Measurements from ENCODE around the gene ZNF540. TPM values are rescaled to one million over a fixed set of nuclear protein-coding genes. Genes with fewer than 3 reads are reported as not detected.

ZNF540 gene
- polyA plus RNA-seq: 5.1 TPM

GRCh38 chr19:37594304-37594981 is at the start of gene ZNF540, which contains the start of gene ZNF571:
ZNF540 (plus strand) TSS chr19:37594876; CDS start chr19:37598448, 3,572 bp downstream.
ZNF571 (minus strand) TSS chr19:37594792; CDS start chr19:37586676, 8,116 bp downstream.
- Mint-ChIP-seq H3K36me3 (peaks cover 15% of the 10 kb centered on the region), H3K27ac (peak within 1 kb of the TSS; percentile 81 to 98 (median 97)), H3K4me3 (peak within 1 kb of the TSS; percentile 97 to 99 (median 98)), H3K9me3 (peaks cover 5 to 17% (median 13%) of the 10 kb centered on the region in 3 donors), H3K27me3 (no peaks in the 10 kb centered on the region), H3K4me1 (peaks cover 17 to 22% (median 20%) of the 10 kb centered on the region in 3 donors)

- Mint-ChIP-seq H3K9me3 (peaks cover 13 to 34% (median 23%) of the 10 kb centered on the region in 3 donors), H3K36me3 (peaks cover 2% of the 10 kb centered on the region), H3K27me3 (no peaks in the 10 kb centered on the region), H3K4me3 (peak overlapping the region; percentile 88 to 98 (median 92)), H3K4me1 (peaks cover 0 to 6% (median 2%) of the 10 kb centered on the region in 3 donors), H3K27ac (peak overlapping the region; percentile 78 to 92 (median 82))
Observed at GRCh38 chr19:37551129-37551993, 43.3 kb upstream of the ZNF540 start.

- Mint-ChIP-seq H3K4me1 (no peaks in the 10 kb centered on the region), H3K4me3 (no peak overlapping the region), H3K27me3 (no peaks in the 10 kb centered on the region), H3K9me3 (peaks cover 13 to 51% (median 50%) of the 10 kb centered on the region in 3 donors), H3K36me3 (peaks cover 33% of the 10 kb centered on the region), H3K27ac (no peak overlapping the region)
Observed at GRCh38 chr19:37563518-37563917, 31.2 kb upstream of the ZNF540 start.

- Mint-ChIP-seq H3K27ac (no peak overlapping the region), H3K9me3 (peaks cover 16 to 56% (median 50%) of the 10 kb centered on the region in 3 donors), H3K4me3 (no peak overlapping the region), H3K27me3 (no peaks in the 10 kb centered on the region), H3K4me1 (no peaks in the 10 kb centered on the region), H3K36me3 (peaks cover 36% of the 10 kb centered on the region)
Observed at GRCh38 chr19:37564624-37565369, 29.9 kb upstream of the ZNF540 start.

GRCh38 chr19:37565370-37565669 is 29.4 kb upstream of the ZNF540 start:
- H3K4me1 Mint-ChIP-seq: no peaks in the 10 kb centered on the region
- no peaks in the 10 kb centered on the region for H3K27me3 Mint-ChIP-seq
- no peak overlapping the region for H3K27ac Mint-ChIP-seq
- peaks cover 18 to 60% (median 53%) of the 10 kb centered on the region in 3 donors for H3K9me3 Mint-ChIP-seq
- peaks cover 36% of the 10 kb centered on the region for H3K36me3 Mint-ChIP-seq
- no peak overlapping the region for H3K4me3 Mint-ChIP-seq

GRCh38 chr19:37572203-37572602 is 22.5 kb upstream of the ZNF540 start:
- Mint-ChIP-seq H3K4me3 (no peak overlapping the region), H3K27ac (no peak overlapping the region), H3K36me3 (peaks cover 35% of the 10 kb centered on the region), H3K9me3 (peaks cover 15 to 67% (median 50%) of the 10 kb centered on the region in 3 donors), H3K4me1 (no peaks in the 10 kb centered on the region), H3K27me3 (no peaks in the 10 kb centered on the region)

GRCh38 chr19:37583340-37583739 is 11.3 kb upstream of the ZNF540 start:
- Mint-ChIP-seq H3K4me3 (no peak overlapping the region), H3K27ac (no peak overlapping the region), H3K27me3 (no peaks in the 10 kb centered on the region), H3K36me3 (peaks cover 43% of the 10 kb centered on the region), H3K9me3 (peaks cover 18 to 42% (median 37%) of the 10 kb centered on the region in 3 donors), H3K4me1 (peaks cover 0 to 2% (median 0%) of the 10 kb centered on the region in 3 donors)

GRCh38 chr19:37593996-37594303 is 726 bp upstream of the ZNF540 start:
- Mint-ChIP-seq H3K4me1 (peaks cover 19 to 22% (median 20%) of the 10 kb centered on the region in 3 donors), H3K4me3 (peak overlapping the region; percentile 97 to 99 (median 98)), H3K27ac (peak overlapping the region; percentile 81 to 98 (median 97)), H3K9me3 (peaks cover 4 to 19% (median 8%) of the 10 kb centered on the region in 3 donors), H3K36me3 (peaks cover 14% of the 10 kb centered on the region), H3K27me3 (no peaks in the 10 kb centered on the region)

- H3K27ac Mint-ChIP-seq: peak overlapping the region; percentile 81 to 98 (median 97)
- peaks cover 18% of the 10 kb centered on the region for H3K36me3 Mint-ChIP-seq
- peak overlapping the region; percentile 97 to 99 (median 98) for H3K4me3 Mint-ChIP-seq
- peaks cover 17 to 22% (median 20%) of the 10 kb centered on the region in 3 donors for H3K4me1 Mint-ChIP-seq
- H3K9me3 Mint-ChIP-seq: peaks cover 5 to 17% (median 14%) of the 10 kb centered on the region in 3 donors
- no peaks in the 10 kb centered on the region for H3K27me3 Mint-ChIP-seq
Observed at GRCh38 chr19:37594982-37595382, 306 bp downstream of the ZNF540 start.

GRCh38 chr19:37635076-37636056 is 40.7 kb downstream of the ZNF540 start:
- Mint-ChIP-seq H3K27ac (no peak overlapping the region), H3K27me3 (no peaks in the 10 kb centered on the region), H3K4me1 (no peaks in the 10 kb centered on the region), H3K4me3 (no peak overlapping the region), H3K9me3 (peaks cover 6 to 44% (median 38%) of the 10 kb centered on the region in 3 donors), H3K36me3 (peaks cover 23% of the 10 kb centered on the region)

GRCh38 chr19:37654118-37654517 is 59.4 kb downstream of the ZNF540 start:
- Mint-ChIP-seq H3K4me1 (peaks cover 18 to 25% (median 21%) of the 10 kb centered on the region in 3 donors), H3K27ac (peak overlapping the region; percentile 21 to 98 (median 96)), H3K9me3 (peaks cover 0 to 5% (median 0%) of the 10 kb centered on the region in 3 donors), H3K27me3 (no peaks in the 10 kb centered on the region), H3K4me3 (peak overlapping the region; percentile 94 to 99 (median 96)), H3K36me3 (peaks cover 11% of the 10 kb centered on the region)

GRCh38 chr19:37654629-37655300 is 60.1 kb downstream of the ZNF540 start:
- Mint-ChIP-seq H3K27ac (peak overlapping the region; percentile 96 to 98 (median 98)), H3K36me3 (peaks cover 9% of the 10 kb centered on the region), H3K9me3 (peaks cover 0 to 2% (median 0%) of the 10 kb centered on the region in 3 donors), H3K27me3 (no peaks in the 10 kb centered on the region), H3K4me3 (peak overlapping the region; percentile 94 to 99 (median 96)), H3K4me1 (peaks cover 18 to 25% (median 21%) of the 10 kb centered on the region in 3 donors)

GRCh38 chr19:37655301-37655688 is 60.6 kb downstream of the ZNF540 start, which contains the start of gene ZFP30:
ZFP30 (minus strand) TSS chr19:37655465; CDS start chr19:37647822, 7,643 bp downstream.
- peak within 1 kb of the TSS; percentile 96 to 98 (median 98) for H3K27ac Mint-ChIP-seq
- H3K27me3 Mint-ChIP-seq: no peaks in the 10 kb centered on the region
- H3K4me1 Mint-ChIP-seq: peaks cover 18 to 25% (median 21%) of the 10 kb centered on the region in 3 donors
- peaks cover 0 to 1% (median 0%) of the 10 kb centered on the region in 3 donors for H3K9me3 Mint-ChIP-seq
- peaks cover 7% of the 10 kb centered on the region for H3K36me3 Mint-ChIP-seq
- H3K4me3 Mint-ChIP-seq: peak within 1 kb of the TSS; percentile 94 to 99 (median 96)

Measured in IgD-negative memory B cell (primary cell).